ENCODE data around the gene C3. TPM values are rescaled to one million over a fixed set of nuclear protein-coding genes. Genes with fewer than 3 reads are reported as not detected.

C3 gene
- polyA plus RNA-seq, 2 of the 4 experiments (the other 2 are of a cell fraction): 45.4 to 70.9 TPM

GRCh38 chr19:6768236-6768785 is 47.9 kb upstream of the C3 start:
- no peak for ATAC-seq
- TF ChIP-seq BHLHE40 (IDR thresholded peaks at IDR 0.05; ENCODE audit: low read depth, low read length) (no peak), HOXA7 (CRISPR knock-in tag; IDR thresholded peaks at IDR 0.05) (no peak), NPAS2 (CRISPR knock-in tag; IDR thresholded peaks at IDR 0.05; ENCODE audit: borderline replicate concordance) (no peak), CEBPB (IDR thresholded peaks at IDR 0.05) (no peak), BCL3 (IDR thresholded peaks at IDR 0.05) (no peak), JUN (IDR thresholded peaks at IDR 0.05) (no peak), RARB (CRISPR knock-in tag; IDR thresholded peaks at IDR 0.05) (no peak), RNF2 (IDR thresholded peaks at IDR 0.05; ENCODE audit: borderline replicate concordance, low read depth) (no peak), ZSCAN20 (CRISPR knock-in tag; IDR thresholded peaks at IDR 0.05) (no peak), ZC3H11A (IDR thresholded peaks at IDR 0.05) (no peak), FOSB (CRISPR knock-in tag; IDR thresholded peaks at IDR 0.05) (no peak), SMC3 (IDR thresholded peaks at IDR 0.05) (no peak), POLR2AphosphoS2 (conservative IDR thresholded peaks at IDR 0.05; ENCODE audit: low read length) (no peak), HES2 (IDR thresholded peaks at IDR 0.05) (no peak), CBX8 (IDR thresholded peaks at IDR 0.05) (no peak), HOXB13 (CRISPR knock-in tag; IDR thresholded peaks at IDR 0.05; ENCODE audit: low read depth) (no peak), NR3C1 (IDR thresholded peaks at IDR 0.05) (no peak)
- TF ChIP-seq, protein P1, sequence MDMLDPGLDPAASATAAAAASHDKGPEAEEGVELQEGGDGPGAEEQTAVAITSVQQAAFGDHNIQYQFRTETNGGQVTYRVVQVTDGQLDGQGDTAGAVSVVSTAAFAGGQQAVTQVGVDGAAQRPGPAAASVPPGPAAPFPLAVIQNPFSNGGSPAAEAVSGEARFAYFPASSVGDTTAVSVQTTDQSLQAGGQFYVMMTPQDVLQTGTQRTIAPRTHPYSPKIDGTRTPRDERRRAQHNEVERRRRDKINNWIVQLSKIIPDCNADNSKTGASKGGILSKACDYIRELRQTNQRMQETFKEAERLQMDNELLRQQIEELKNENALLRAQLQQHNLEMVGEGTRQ (IDR thresholded peaks at IDR 0.05): no peak
- TF ChIP-seq, protein P2, sequence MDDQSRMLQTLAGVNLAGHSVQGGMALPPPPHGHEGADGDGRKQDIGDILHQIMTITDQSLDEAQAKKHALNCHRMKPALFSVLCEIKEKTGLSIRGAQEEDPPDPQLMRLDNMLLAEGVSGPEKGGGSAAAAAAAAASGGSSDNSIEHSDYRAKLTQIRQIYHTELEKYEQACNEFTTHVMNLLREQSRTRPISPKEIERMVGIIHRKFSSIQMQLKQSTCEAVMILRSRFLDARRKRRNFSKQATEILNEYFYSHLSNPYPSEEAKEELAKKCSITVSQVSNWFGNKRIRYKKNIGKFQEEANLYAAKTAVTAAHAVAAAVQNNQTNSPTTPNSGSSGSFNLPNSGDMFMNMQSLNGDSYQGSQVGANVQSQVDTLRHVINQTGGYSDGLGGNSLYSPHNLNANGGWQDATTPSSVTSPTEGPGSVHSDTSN (IDR thresholded peaks at IDR 0.05): no peak
- TF ChIP-seq, protein P3, sequence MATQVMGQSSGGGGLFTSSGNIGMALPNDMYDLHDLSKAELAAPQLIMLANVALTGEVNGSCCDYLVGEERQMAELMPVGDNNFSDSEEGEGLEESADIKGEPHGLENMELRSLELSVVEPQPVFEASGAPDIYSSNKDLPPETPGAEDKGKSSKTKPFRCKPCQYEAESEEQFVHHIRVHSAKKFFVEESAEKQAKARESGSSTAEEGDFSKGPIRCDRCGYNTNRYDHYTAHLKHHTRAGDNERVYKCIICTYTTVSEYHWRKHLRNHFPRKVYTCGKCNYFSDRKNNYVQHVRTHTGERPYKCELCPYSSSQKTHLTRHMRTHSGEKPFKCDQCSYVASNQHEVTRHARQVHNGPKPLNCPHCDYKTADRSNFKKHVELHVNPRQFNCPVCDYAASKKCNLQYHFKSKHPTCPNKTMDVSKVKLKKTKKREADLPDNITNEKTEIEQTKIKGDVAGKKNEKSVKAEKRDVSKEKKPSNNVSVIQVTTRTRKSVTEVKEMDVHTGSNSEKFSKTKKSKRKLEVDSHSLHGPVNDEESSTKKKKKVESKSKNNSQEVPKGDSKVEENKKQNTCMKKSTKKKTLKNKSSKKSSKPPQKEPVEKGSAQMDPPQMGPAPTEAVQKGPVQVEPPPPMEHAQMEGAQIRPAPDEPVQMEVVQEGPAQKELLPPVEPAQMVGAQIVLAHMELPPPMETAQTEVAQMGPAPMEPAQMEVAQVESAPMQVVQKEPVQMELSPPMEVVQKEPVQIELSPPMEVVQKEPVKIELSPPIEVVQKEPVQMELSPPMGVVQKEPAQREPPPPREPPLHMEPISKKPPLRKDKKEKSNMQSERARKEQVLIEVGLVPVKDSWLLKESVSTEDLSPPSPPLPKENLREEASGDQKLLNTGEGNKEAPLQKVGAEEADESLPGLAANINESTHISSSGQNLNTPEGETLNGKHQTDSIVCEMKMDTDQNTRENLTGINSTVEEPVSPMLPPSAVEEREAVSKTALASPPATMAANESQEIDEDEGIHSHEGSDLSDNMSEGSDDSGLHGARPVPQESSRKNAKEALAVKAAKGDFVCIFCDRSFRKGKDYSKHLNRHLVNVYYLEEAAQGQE (IDR thresholded peaks at IDR 0.05): no peak
- DNase-seq (ENCODE audit: low read depth in 1 of 2, low spot score in 1 of 2): no peak
- FAIRE-seq: no peak
- CTCF ChIA-PET: interaction anchor here (0.7 to 4.8 kb wide), 11 partner anchors 11 to 251 kb away, joined by 3 to 20 read pairs (median 4); partner anchors contain the start of gene GPR108
- Histone ChIP-seq H3K4me3 (peak overlapping the region; percentile 60), H3K9me3 (no peaks in the 10 kb centered on the region), H3K4me2 (peak overlapping the region; percentile 84), H3K4me1 (peaks cover 22% of the 10 kb centered on the region), H3K27ac (peak overlapping the region; percentile 76 to 87)
- POLR2A ChIA-PET: interaction anchor here (2.1 kb wide), 1 partner anchor 33 kb away, joined by 10 read pairs; no protein-coding TSS in a partner anchor
- WGBS (ENCODE audit: missing lambda C conversion rate): 47% methylated on average over 8 of the region's 8 CpGs
